ENCODE measurements around the gene GPC4. TPM values are rescaled to one million over a fixed set of nuclear protein-coding genes. Genes with fewer than 3 reads are reported as not detected.
A peak's percentile ranks its signal among the peaks of the same experiment; 100 is the strongest.

Gene GPC4
- total and polyA plus RNA-seq, 4 donors, result 19.5 to 60.4 (median 29.1) TPM

GRCh38 chrX:133307637-133308498 lies 107.4 kb downstream of the GPC4 start:
- no peak for TF ChIP-seq CTCF (IDR thresholded peaks at IDR 0.05; ENCODE audit: control extremely low read depth, extremely low read depth)
- peak overlapping the region in 1 of 2 donors; percentile 11 for H3K27ac ChIP-seq (ENCODE audit: low read depth in 1 of 2, low read length in 1 of 2)
- no peak overlapping the region for H3K4me3 ChIP-seq
- WGBS, 2 donors, result 45 to 63% methylated on average over 11 to 13 of the region's 13 CpGs
- H3K36me3 ChIP-seq (ENCODE audit: control insufficient read depth in 4 of 4, insufficient read depth in 4 of 4, low read length in 4 of 4), result peaks cover 0 to 2% (median 0%) of the 10 kb centered on the region in 4 donors
- peaks cover 3 to 41% (median 34%) of the 10 kb centered on the region in 3 donors for H3K27me3 ChIP-seq (ENCODE audit: control insufficient read depth in 3 of 3, insufficient read depth in 3 of 3, low read length in 2 of 3)
- H3K9ac ChIP-seq (ENCODE audit: insufficient read depth in 1 of 2, low read length in 2 of 2), result no peak overlapping the region
- peaks cover 0 to 2% (median 0%) of the 10 kb centered on the region in 4 donors for H3K9me3 ChIP-seq (ENCODE audit: control insufficient read depth in 4 of 4, insufficient read depth in 3 of 4, low read length in 3 of 4)
- DNase-seq (peak; percentile 82 to 85 (median 84)), ATAC-seq (ENCODE audit: insufficient read depth, low FRiP score) (no peak)
- peaks cover 0 to 5% (median 0%) of the 10 kb centered on the region in 5 donors for H3K4me1 ChIP-seq (ENCODE audit: control insufficient read depth in 5 of 5, insufficient read depth in 5 of 5, low read length in 5 of 5)

- H3K4me1 ChIP-seq (ENCODE audit: control insufficient read depth in 5 of 5, insufficient read depth in 5 of 5, low read length in 5 of 5), result peaks cover 0 to 5% (median 0%) of the 10 kb centered on the region in 5 donors
- H3K36me3 ChIP-seq (ENCODE audit: control insufficient read depth in 4 of 4, insufficient read depth in 4 of 4, low read length in 4 of 4), result peaks cover 0 to 2% (median under 1%) of the 10 kb centered on the region in 4 donors
- no peak for TF ChIP-seq CTCF (IDR thresholded peaks at IDR 0.05; ENCODE audit: control extremely low read depth, extremely low read depth)
- H3K9ac ChIP-seq (ENCODE audit: insufficient read depth in 1 of 2, low read length in 2 of 2), result no peak overlapping the region
- H3K27ac ChIP-seq (ENCODE audit: low read depth in 1 of 2, low read length in 1 of 2), result no peak overlapping the region
- DNase-seq (no peak), ATAC-seq (ENCODE audit: insufficient read depth, low FRiP score) (no peak)
- no peak overlapping the region for H3K4me3 ChIP-seq
- H3K9me3 ChIP-seq (ENCODE audit: control insufficient read depth in 4 of 4, insufficient read depth in 3 of 4, low read length in 3 of 4), result peaks cover 0 to 2% (median 0%) of the 10 kb centered on the region in 4 donors
- WGBS, 2 donors, result 61 to 81% methylated on average over 3 of the region's 3 CpGs
- H3K27me3 ChIP-seq (ENCODE audit: control insufficient read depth in 3 of 3, insufficient read depth in 3 of 3, low read length in 2 of 3), result peaks cover 3 to 43% (median 35%) of the 10 kb centered on the region in 3 donors
Measured at GRCh38 chrX:133307094-133307493, 108.2 kb downstream of the GPC4 start.

- WGBS, 2 donors, result 54 to 65% methylated on average over 3 of the region's 3 CpGs
- Histone ChIP-seq H3K27ac (ENCODE audit: low read depth in 1 of 2, low read length in 1 of 2) (no peak overlapping the region), H3K36me3 (ENCODE audit: control insufficient read depth in 4 of 4, insufficient read depth in 4 of 4, low read length in 4 of 4) (peaks cover 0 to 2% (median under 1%) of the 10 kb centered on the region in 4 donors), H3K9ac (ENCODE audit: insufficient read depth in 1 of 2, low read length in 2 of 2) (no peak overlapping the region), H3K4me1 (ENCODE audit: control insufficient read depth in 5 of 5, insufficient read depth in 5 of 5, low read length in 5 of 5) (peaks cover 0 to 5% (median 0%) of the 10 kb centered on the region in 5 donors), H3K4me3 (no peak overlapping the region), H3K9me3 (ENCODE audit: control insufficient read depth in 4 of 4, insufficient read depth in 3 of 4, low read length in 3 of 4) (peaks cover 0 to 2% (median 0%) of the 10 kb centered on the region in 4 donors), H3K27me3 (ENCODE audit: control insufficient read depth in 3 of 3, insufficient read depth in 3 of 3, low read length in 2 of 3) (peaks cover 3 to 43% (median 29%) of the 10 kb centered on the region in 3 donors)
- no peak for TF ChIP-seq CTCF (IDR thresholded peaks at IDR 0.05; ENCODE audit: control extremely low read depth, extremely low read depth)
- DNase-seq, result no peak
- no peak for ATAC-seq (ENCODE audit: insufficient read depth, low FRiP score)
Measured at GRCh38 chrX:133306316-133306715, 109.0 kb downstream of the GPC4 start.
